HEK293T (cell line): ENCODE measurements around the gene IDE.

Experiments
- BHLHE40 ChIP-seq: fragments of 450-650 bp; IDR thresholded peaks from 2 replicates; pipeline ENCODE4 v1.6.1; 2016; ENCODE audit warnings: mild to moderate bottlenecking, moderate library complexity, borderline replicate concordance
- ELF4 ChIP-seq: fragments of 450-650 bp; IDR thresholded peaks from 2 replicates; pipeline ENCODE4 v1.6.1; 2017; ENCODE audit warnings: antibody characterized with exemption
- FOXK2 ChIP-seq: fragments of 450-650 bp; IDR thresholded peaks from 2 replicates; pipeline ENCODE4 v1.6.1; 2016; ENCODE audit warnings: mild to moderate bottlenecking
- FOXM1 ChIP-seq: fragments of 450-650 bp; IDR thresholded peaks from 2 replicates; pipeline ENCODE4 v1.6.1; 2017; ENCODE audit warnings: mild to moderate bottlenecking, borderline replicate concordance
- LEF1 ChIP-seq: fragments of 450-650 bp; IDR thresholded peaks from 2 replicates; pipeline ENCODE4 v1.6.1; 2017; ENCODE audit warnings: mild to moderate bottlenecking, borderline replicate concordance
- SP1 ChIP-seq: fragments of 450-650 bp; IDR thresholded peaks from 2 replicates; pipeline ENCODE4 v1.6.1; 2017
- SUZ12 ChIP-seq: fragments of 450-650 bp; IDR thresholded peaks from 2 replicates; pipeline ENCODE4 v1.6.1; 2016; ENCODE audit warnings: mild to moderate bottlenecking
- ZNF384 ChIP-seq: fragments of 450-650 bp; IDR thresholded peaks from 2 replicates; pipeline ENCODE4 v1.6.1; 2016

DNA sequence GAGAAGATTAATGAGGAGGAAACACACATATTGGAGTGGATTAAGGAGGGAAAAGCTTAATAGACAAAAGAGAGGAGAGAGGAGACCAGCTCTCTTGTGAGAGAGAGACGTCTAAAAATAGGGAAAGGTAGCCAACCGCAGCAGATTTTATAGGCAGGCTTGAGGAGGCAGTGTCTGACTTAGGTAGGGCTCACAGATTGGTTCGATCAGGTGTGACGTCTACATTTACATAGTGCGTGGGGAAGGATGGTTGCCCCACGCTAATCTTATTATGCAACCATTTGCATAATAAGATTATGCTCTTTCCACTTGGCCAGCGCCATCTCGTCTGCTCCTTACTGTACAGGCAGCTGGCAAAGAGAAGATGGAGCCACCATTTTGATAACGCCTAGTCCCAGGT lies 160.9 kb downstream of the IDE start:
- TF ChIP-seq ZNF384 (no peak), FOXM1 (no peak), SUZ12 (no peak), SP1 (no peak), FOXK2 (no peak), ELF4 (no peak), BHLHE40 (no peak), LEF1 (no peak)
